Vagina (tissue), 2 donors: Measurements from ENCODE around the gene TEC. TPM values are rescaled to one million over a fixed set of nuclear protein-coding genes. Genes with fewer than 3 reads are reported as not detected.

Experiments
- DNase-seq, 2 donors: peaks; one replicate each; pipeline ENCODE4 v3.0.0-alpha.2; 2017; ENCODE audit errors: extremely low spot score in 2 of 2
- H3K27ac ChIP-seq: fragments of 200-600 bp; sonication (generic); one replicate; pipeline ENCODE4 v1.5.1; 2019
- H3K27me3 ChIP-seq: fragments of 200-600 bp; sonication (generic); one replicate; pipeline ENCODE4 v1.5.1; 2019
- H3K36me3 ChIP-seq, 2 donors: fragments of 200-600 bp; sonication (generic); one replicate each; pipeline ENCODE4 v1.5.1; 2017 to 2019
- H3K4me1 ChIP-seq: fragments of 200-600 bp; sonication (generic); one replicate; pipeline ENCODE4 v1.5.1; 2019
- H3K4me3 ChIP-seq, 2 donors: fragments of 200-600 bp; sonication (generic); 1 replicate in 1 of 2; 2 replicates in 1 of 2; pipeline ENCODE4 v1.5.1; 2016 to 2019
- H3K9me3 ChIP-seq: fragments of 200-600 bp; sonication (generic); one replicate; pipeline ENCODE4 v1.5.1; 2019
- POLR2A ChIP-seq, 2 donors: fragments of 450-650 bp; IDR thresholded peaks; one replicate each; pipeline ENCODE4 v1.6.1; 2017; ENCODE audit warnings: antibody characterized with exemption in 2 of 2, mild to moderate bottlenecking in 2 of 2, moderate library complexity in 2 of 2
- POLR2AphosphoS5 ChIP-seq, 2 donors: sonication (generic); formaldehyde crosslinking; IDR thresholded peaks; one replicate each; pipeline ENCODE4 v1.9.0; 2017; ENCODE audit warnings: antibody characterized with exemption in 2 of 2, mild to moderate bottlenecking in 2 of 2, low read depth in 1 of 2; ENCODE audit not compliant: insufficient read depth in 1 of 2
- intact Hi-C: fragments of 100-400 bp; cut with DNase I; formaldehyde crosslinking; loops from one replicate; pipeline ENCODE4 v1.15.1; 2023
- total RNA-seq: library from RNA; depleted of rRNA; stranded (reverse); fragments of >200 nt; gene quantifications from one replicate; pipeline ENCODE4 v1.2.3, GENCODE V29; 2016
- TF ChIP-seq, protein P1 (sequence below), 3 experiments: fragments of 450-650 bp in 2 of 3; fragments of 200-600 bp in 1 of 3; sonication (generic) in 1 of 3; IDR thresholded peaks; one replicate each; pipeline ENCODE4 v1.5.1; 2017 to 2019; ENCODE audit warnings: antibody characterized with exemption in 3 of 3, mild to moderate bottlenecking in 2 of 3, moderate library complexity in 2 of 3

The TEC gene
- total RNA-seq, 1 donor from 2014 or later = 9.3 TPM

- no peak for DNase-seq
- Histone ChIP-seq H3K27me3 (no peaks in the 10 kb centered on the region), H3K4me1 (no peaks in the 10 kb centered on the region), H3K9me3 (no peaks in the 10 kb centered on the region), H3K36me3 (no peaks in the 10 kb centered on the region), H3K4me3 (no peak overlapping the region), H3K27ac (no peak overlapping the region)
- TF ChIP-seq POLR2A (IDR thresholded peaks at IDR 0.05) (no peak), POLR2AphosphoS5 (IDR thresholded peaks at IDR 0.05; ENCODE audit: insufficient read depth in 1 of 2, low read depth in 1 of 2) (no peak)
- TF ChIP-seq, protein P1, sequence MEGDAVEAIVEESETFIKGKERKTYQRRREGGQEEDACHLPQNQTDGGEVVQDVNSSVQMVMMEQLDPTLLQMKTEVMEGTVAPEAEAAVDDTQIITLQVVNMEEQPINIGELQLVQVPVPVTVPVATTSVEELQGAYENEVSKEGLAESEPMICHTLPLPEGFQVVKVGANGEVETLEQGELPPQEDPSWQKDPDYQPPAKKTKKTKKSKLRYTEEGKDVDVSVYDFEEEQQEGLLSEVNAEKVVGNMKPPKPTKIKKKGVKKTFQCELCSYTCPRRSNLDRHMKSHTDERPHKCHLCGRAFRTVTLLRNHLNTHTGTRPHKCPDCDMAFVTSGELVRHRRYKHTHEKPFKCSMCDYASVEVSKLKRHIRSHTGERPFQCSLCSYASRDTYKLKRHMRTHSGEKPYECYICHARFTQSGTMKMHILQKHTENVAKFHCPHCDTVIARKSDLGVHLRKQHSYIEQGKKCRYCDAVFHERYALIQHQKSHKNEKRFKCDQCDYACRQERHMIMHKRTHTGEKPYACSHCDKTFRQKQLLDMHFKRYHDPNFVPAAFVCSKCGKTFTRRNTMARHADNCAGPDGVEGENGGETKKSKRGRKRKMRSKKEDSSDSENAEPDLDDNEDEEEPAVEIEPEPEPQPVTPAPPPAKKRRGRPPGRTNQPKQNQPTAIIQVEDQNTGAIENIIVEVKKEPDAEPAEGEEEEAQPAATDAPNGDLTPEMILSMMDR (IDR thresholded peaks at IDR 0.05) = no peak
- intact Hi-C loops = no loop called here
Observed at GRCh38 chr4:48307528-48307927, 37.9 kb upstream of the TEC start.

DNA sequence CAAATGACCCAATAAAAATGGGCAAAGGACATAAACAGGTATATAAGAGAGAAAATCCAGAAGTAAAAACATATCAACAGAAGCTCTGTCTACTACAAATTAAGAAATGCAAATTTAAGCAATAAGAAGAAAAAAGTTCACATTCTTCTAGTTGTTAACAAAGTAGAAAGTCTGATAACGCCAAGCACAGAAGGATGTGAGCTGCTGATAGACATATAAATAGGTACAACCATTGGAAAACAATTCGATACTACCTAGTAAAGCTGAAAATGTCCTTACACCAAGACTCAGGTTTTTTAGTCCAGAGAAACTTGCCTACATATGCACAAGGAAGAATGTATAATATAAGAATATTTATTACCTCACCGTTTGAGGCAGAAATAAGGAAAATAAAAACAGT is 35.9 kb upstream of the TEC start:
- no peaks in the 10 kb centered on the region for H3K4me1 ChIP-seq
- no peaks in the 10 kb centered on the region for H3K9me3 ChIP-seq
- no peak overlapping the region for H3K4me3 ChIP-seq
- DNase-seq = no peak
- TF ChIP-seq, protein P1 (IDR thresholded peaks at IDR 0.05) = no peak
- TF ChIP-seq POLR2A (IDR thresholded peaks at IDR 0.05) (no peak), POLR2AphosphoS5 (IDR thresholded peaks at IDR 0.05; ENCODE audit: insufficient read depth in 1 of 2, low read depth in 1 of 2) (no peak)
- no peaks in the 10 kb centered on the region for H3K27me3 ChIP-seq
- H3K36me3 ChIP-seq = no peaks in the 10 kb centered on the region
- no peak overlapping the region for H3K27ac ChIP-seq
- intact Hi-C loops = no loop called here

- Histone ChIP-seq H3K36me3 (no peaks in the 10 kb centered on the region), H3K27ac (no peak overlapping the region), H3K9me3 (no peaks in the 10 kb centered on the region), H3K4me1 (no peaks in the 10 kb centered on the region), H3K4me3 (no peak overlapping the region), H3K27me3 (no peaks in the 10 kb centered on the region)
- intact Hi-C loops = no loop called here
- TF ChIP-seq POLR2AphosphoS5 (IDR thresholded peaks at IDR 0.05; ENCODE audit: insufficient read depth in 1 of 2, low read depth in 1 of 2) (no peak), POLR2A (IDR thresholded peaks at IDR 0.05) (no peak)
- TF ChIP-seq, protein P1 (IDR thresholded peaks at IDR 0.05) = no peak
- no peak for DNase-seq
Observed at GRCh38 chr4:48300004-48300403, 30.4 kb upstream of the TEC start.

DNA sequence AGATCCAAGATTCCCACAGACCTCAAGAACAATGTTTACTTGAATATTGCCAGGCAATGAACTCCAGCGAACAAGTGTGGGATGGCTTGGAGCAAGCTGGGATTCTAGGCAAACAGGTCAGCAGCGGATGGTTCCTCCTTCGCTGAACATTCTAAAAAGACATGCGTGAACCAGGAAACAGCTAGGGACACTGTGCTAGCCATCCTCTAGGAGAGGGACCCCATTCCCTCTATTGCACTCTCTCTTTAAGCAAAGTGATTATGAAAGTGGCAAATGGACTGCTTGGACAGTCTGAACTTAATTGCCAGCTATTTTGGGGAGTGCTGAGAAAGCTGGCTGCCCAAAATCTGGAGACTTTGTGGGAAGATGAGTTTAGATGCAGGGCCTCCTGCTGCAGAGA is 29.9 kb upstream of the TEC start:
- no peak for DNase-seq
- H3K27ac ChIP-seq = no peak overlapping the region
- no peaks in the 10 kb centered on the region for H3K27me3 ChIP-seq
- H3K4me1 ChIP-seq = no peaks in the 10 kb centered on the region
- TF ChIP-seq POLR2A (IDR thresholded peaks at IDR 0.05) (no peak), POLR2AphosphoS5 (IDR thresholded peaks at IDR 0.05; ENCODE audit: insufficient read depth in 1 of 2, low read depth in 1 of 2) (no peak)
- TF ChIP-seq, protein P1 (IDR thresholded peaks at IDR 0.05) = no peak
- no peaks in the 10 kb centered on the region for H3K36me3 ChIP-seq
- intact Hi-C loops = no loop called here
- no peaks in the 10 kb centered on the region for H3K9me3 ChIP-seq
- no peak overlapping the region for H3K4me3 ChIP-seq

DNA sequence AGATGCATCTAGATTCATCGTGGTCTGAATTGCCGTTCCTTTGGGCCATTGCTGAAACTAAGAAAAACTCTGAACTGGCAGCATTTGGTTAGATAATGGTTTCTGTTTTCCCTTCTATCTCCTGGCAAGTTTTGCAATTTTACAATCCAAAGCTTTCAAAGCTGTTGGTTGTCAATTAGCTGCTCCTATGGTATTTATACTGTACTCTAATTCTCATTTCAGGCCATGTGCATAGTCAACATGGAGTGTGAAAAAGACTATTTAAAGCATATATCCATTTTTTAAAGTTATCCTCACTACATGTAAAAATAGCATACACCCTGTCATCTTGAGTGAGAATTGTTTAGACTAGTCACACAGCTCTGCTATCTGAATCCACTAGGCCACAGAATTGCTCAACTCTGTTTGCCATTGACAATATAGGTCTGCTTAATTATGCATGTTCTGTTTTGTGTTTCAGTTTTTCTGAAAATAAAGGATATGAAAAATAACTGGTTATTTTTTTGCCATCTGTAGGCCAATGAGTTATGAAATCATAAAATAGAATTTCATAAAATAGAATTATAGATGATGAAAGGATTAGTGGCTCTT is 27.7 kb upstream of the TEC start:
- Histone ChIP-seq H3K27ac (no peak overlapping the region), H3K4me1 (no peaks in the 10 kb centered on the region), H3K9me3 (no peaks in the 10 kb centered on the region), H3K36me3 (no peaks in the 10 kb centered on the region), H3K27me3 (no peaks in the 10 kb centered on the region), H3K4me3 (no peak overlapping the region)
- no peak for DNase-seq
- intact Hi-C loops = no loop called here
- TF ChIP-seq, protein P1 (IDR thresholded peaks at IDR 0.05) = no peak
- TF ChIP-seq POLR2AphosphoS5 (IDR thresholded peaks at IDR 0.05; ENCODE audit: insufficient read depth in 1 of 2, low read depth in 1 of 2) (no peak), POLR2A (IDR thresholded peaks at IDR 0.05) (no peak)
